Stimulated activated CD4-positive, alpha-beta T cell treated with anti-CD3 and anti-CD28 coated beads, Interleukin-2, amount 100 ng/mL, for 48 hours (primary cell): Measurements from ENCODE around the gene RNASEH1.
"Not testable (repeated sequence)": the region's sequence is repeated elsewhere in the genome, so short reads cannot be mapped to it uniquely, and the experiment has no call there.

Experiments used
- DNase-seq, 2 donors: peaks; one replicate each; pipeline ENCODE4 v3.0.0-alpha.2; 2020

Gene RNASEH1

GRCh38 chr2:3588084-3588483 is 30.0 kb upstream of the RNASEH1 start:
- no peak for DNase-seq

- DNase-seq, result no peak
Observed at GRCh38 chr2:3587432-3587831, 29.3 kb upstream of the RNASEH1 start.

- DNase-seq, result no peak
Observed at GRCh38 chr2:3587021-3587420, 28.9 kb upstream of the RNASEH1 start.

- DNase-seq, result no peak
Observed at GRCh38 chr2:3586220-3586619, 28.1 kb upstream of the RNASEH1 start.

- DNase-seq, result no peak
Observed at GRCh38 chr2:3585261-3586109, 27.4 kb upstream of the RNASEH1 start.

- DNase-seq, result no peak
Observed at GRCh38 chr2:3584608-3585260, 26.6 kb upstream of the RNASEH1 start.

- no peak for DNase-seq
Observed at GRCh38 chr2:3584076-3584475, 25.9 kb upstream of the RNASEH1 start.

- DNase-seq, result no peak
Observed at GRCh38 chr2:3581367-3582262, 23.5 kb upstream of the RNASEH1 start.

- no peak for DNase-seq
Observed at GRCh38 chr2:3580449-3580848, 22.3 kb upstream of the RNASEH1 start.

- no peak for DNase-seq
Observed at GRCh38 chr2:3578987-3579386, 20.9 kb upstream of the RNASEH1 start.

GRCh38 chr2:3576263-3576630 is 18.1 kb upstream of the RNASEH1 start:
- DNase-seq, result not testable (repeated sequence)

GRCh38 chr2:3575534-3576262 is 17.6 kb upstream of the RNASEH1 start:
- peak in 1 of 2 donors; percentile 26 for DNase-seq

- no peak for DNase-seq
Observed at GRCh38 chr2:3574155-3574554, 16.0 kb upstream of the RNASEH1 start.

- no peak for DNase-seq
Observed at GRCh38 chr2:3572620-3573019, 14.5 kb upstream of the RNASEH1 start.

GRCh38 chr2:3571284-3571683 is 13.2 kb upstream of the RNASEH1 start:
- DNase-seq, result no peak

- DNase-seq, result not testable (repeated sequence)
Observed at GRCh38 chr2:3569656-3570055, 11.5 kb upstream of the RNASEH1 start.

- DNase-seq, result no peak
Observed at GRCh38 chr2:3566806-3567205, 8.7 kb upstream of the RNASEH1 start.

GRCh38 chr2:3565117-3565516 is 7.0 kb upstream of the RNASEH1 start:
- DNase-seq, result no peak

- no peak for DNase-seq
Observed at GRCh38 chr2:3563521-3563976, 5.4 kb upstream of the RNASEH1 start.

- DNase-seq, result no peak
Observed at GRCh38 chr2:3557639-3558204, 411 bp downstream of the RNASEH1 start.

- DNase-seq, result no peak
Observed at GRCh38 chr2:3553946-3554345, 4.2 kb downstream of the RNASEH1 start.

- no peak for DNase-seq
Observed at GRCh38 chr2:3547915-3548314, 10.2 kb downstream of the RNASEH1 start.
